Psoas muscle (tissue), 8 donors: Measurements from ENCODE around the gene ELOF1. TPM values are rescaled to one million over a fixed set of nuclear protein-coding genes. Genes with fewer than 3 reads are reported as not detected.

Source experiments
- ATAC-seq, 4 donors: fragments of 200-7000 bp; cut with Tn5 transposase; one replicate each; pipeline ENCODE4 v1.9.1; 2020; ENCODE audit warnings: moderate library complexity in 3 of 4, mild to moderate bottlenecking in 2 of 4
- DNase-seq, 2 donors: peaks; one replicate each; pipeline ENCODE4 v3.0.0-alpha.2; 2020
- H3K27ac ChIP-seq: fragments of 200-600 bp; one replicate; pipeline ENCODE4 v1.8.0; 2022
- H3K27me3 ChIP-seq, 3 donors: fragments of 200-600 bp in 1 of 3; one replicate each; pipeline versions ENCODE4 v1.6.1 to v1.8.0; 2013 to 2022; ENCODE audit warnings: low read length in 2 of 3, mild to moderate bottlenecking in 2 of 3, moderate library complexity in 1 of 3; ENCODE audit not compliant: insufficient read depth in 3 of 3
- H3K36me3 ChIP-seq, 2 donors: fragments of 200-600 bp in 1 of 2; one replicate each; pipeline versions ENCODE4 v1.6.1 to v1.8.0; 2013 to 2022; ENCODE audit warnings: low read depth in 1 of 2, mild to moderate bottlenecking in 1 of 2, moderate library complexity in 1 of 2; ENCODE audit not compliant: insufficient read depth in 1 of 2
- H3K4me1 ChIP-seq: fragments of 200-600 bp; one replicate; pipeline ENCODE4 v1.8.0; 2022
- H3K4me3 ChIP-seq: fragments of 200-600 bp; one replicate; pipeline ENCODE4 v1.8.0; 2022; ENCODE audit warnings: mild to moderate bottlenecking
- H3K9me3 ChIP-seq: fragments of 200-600 bp; one replicate; pipeline ENCODE4 v1.8.0; 2022
- CTCF ChIP-seq: fragments of 200-600 bp; IDR thresholded peaks from one replicate; pipeline ENCODE4 v1.8.0; 2022; ENCODE audit warnings: antibody characterized with exemption
- WGBS, 3 donors: extraction: QIAGEN DNeasy Blood & Tissue Kit; methylation state at CpG; one replicate each; pipeline versions ENCODE4 v1.1.6 to v1.1.7; 2013; 5-methylcytosine and 5-hydroxymethylcytosine counted together
- intact Hi-C, 2 donors: fragments of 100-400 bp; cut with DNase I; formaldehyde crosslinking; loops; one replicate each; pipeline versions ENCODE4 v1.11.0 to v1.14.2; 2022
- polyA plus RNA-seq, 3 donors: library from polyadenylated mRNA; stranded (reverse); fragments of 200-250 nt; gene quantifications; one replicate each; pipeline ENCODE4 v1.2.3, GENCODE V29; 2013
- total RNA-seq, 4 donors: library from RNA; stranded (reverse); fragmentation: NEBNext Ultra II Directional in 2 of 4; extraction: Animal tissue kit (Norgen Biotek cat#: 25700) in 2 of 4; gene quantifications; one replicate each; pipeline versions ENCODE4 v1.2.1 to v1.2.4, GENCODE V29; 2021 to 2023
- donor health status: healthy with polysubstance abuse.
- donor health status: DM: no; HTN: no; CAD: no; lungs with moderate emphysema.
- donor health status: Bipolar disorder and iron deficiency.
- donor health status: healthy.
- donor health status: DM: yes; HTN: yes; CAD: no.
- donor health status: DM: no; HTN: no; CAD: no.
- donor health status: DM: no; HTN: no; CAD: no.
- donor health status: DM: yes; HTN: yes; CAD: no.

Gene ELOF1
- total and polyA plus RNA-seq, 7 donors: 24.3 to 82.5 (median 47.3) TPM

GRCh38 chr19:11560404-11561051, 1.5 kb upstream of the ELOF1 start:
- Histone ChIP-seq H3K36me3 (peaks cover 0 to 6% of the 10 kb centered on the region in 2 donors), H3K9me3 (no peaks in the 10 kb centered on the region), H3K27me3 (no peaks in the 10 kb centered on the region), H3K4me3 (peak overlapping the region; percentile 85), H3K27ac (no peak overlapping the region), H3K4me1 (peaks cover 23% of the 10 kb centered on the region)
- intact Hi-C loops: no loop called here
- DNase-seq: no peak
- peak; percentile 50 for TF ChIP-seq CTCF
- peak in 2 of 4 donors; percentile 42 to 47 for ATAC-seq
- 16 to 24% (median 21%) methylated on average over 9 of the region's 9 CpGs for WGBS, 3 donors

- TF ChIP-seq CTCF: no peak
- no peaks in the 10 kb centered on the region for H3K27me3 ChIP-seq
- no peak overlapping the region for H3K4me3 ChIP-seq
- no peaks in the 10 kb centered on the region for H3K9me3 ChIP-seq
- H3K36me3 ChIP-seq: peaks cover 0 to 27% of the 10 kb centered on the region in 2 donors
- DNase-seq (no peak), ATAC-seq (no peak)
- H3K27ac ChIP-seq: no peak overlapping the region
- intact Hi-C loops: no loop called here
- 61 to 69% (median 66%) methylated on average over 4 of the region's 4 CpGs for WGBS, 3 donors
- H3K4me1 ChIP-seq: peaks cover 23% of the 10 kb centered on the region
Observed at GRCh38 chr19:11556634-11557420, 2.2 kb downstream of the ELOF1 start.

DNA sequence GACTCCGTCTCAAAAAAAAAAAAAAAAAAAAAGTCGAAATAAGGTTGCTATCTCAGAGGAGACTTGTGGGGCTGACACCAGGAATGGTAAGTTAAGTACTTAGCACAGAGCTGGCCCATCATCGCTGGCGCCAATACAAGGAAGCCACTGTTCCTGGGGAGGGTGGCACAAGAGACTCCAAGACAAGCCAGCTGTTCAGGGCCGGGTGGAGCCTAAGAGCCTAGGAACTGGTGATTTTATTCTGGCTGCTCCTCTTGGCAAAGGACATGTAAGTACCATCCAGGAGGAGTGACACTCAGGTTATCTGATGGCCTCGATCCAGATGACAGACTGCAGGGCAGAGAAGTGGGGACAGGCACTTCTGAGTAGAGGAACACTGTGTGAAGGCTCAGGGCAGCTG, 3.8 kb downstream of the ELOF1 start:
- H3K27me3 ChIP-seq: no peaks in the 10 kb centered on the region
- H3K4me1 ChIP-seq: peaks cover 18% of the 10 kb centered on the region
- ATAC-seq (no peak), DNase-seq (no peak)
- no peak overlapping the region for H3K27ac ChIP-seq
- H3K36me3 ChIP-seq: peaks cover 0 to 27% of the 10 kb centered on the region in 2 donors
- H3K9me3 ChIP-seq: no peaks in the 10 kb centered on the region
- intact Hi-C loops: no loop called here
- 59 to 85% (median 69%) methylated on average over 5 to 6 of the region's 6 CpGs for WGBS, 3 donors
- TF ChIP-seq CTCF: no peak
- no peak overlapping the region for H3K4me3 ChIP-seq

DNA sequence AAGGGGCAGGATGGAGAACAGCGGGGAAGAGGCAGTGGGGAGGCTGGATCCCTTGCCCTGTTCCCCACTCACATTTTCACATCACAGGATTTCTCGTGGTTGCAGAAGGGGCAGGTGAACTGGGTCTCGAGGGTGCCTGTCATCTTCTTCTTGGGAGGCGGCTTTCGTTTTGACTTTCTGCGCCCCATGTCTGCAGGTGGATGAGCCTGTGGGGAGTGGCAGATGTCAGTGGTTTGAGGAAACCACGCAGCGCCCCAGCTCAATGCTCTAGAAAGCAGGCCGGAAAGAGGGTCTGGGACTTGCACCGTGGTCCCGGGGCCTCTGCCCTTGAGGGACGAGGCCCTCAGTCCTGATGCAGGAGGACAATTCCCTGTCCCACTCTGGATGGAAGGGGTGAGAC, 4.9 kb downstream of the ELOF1 start:
- 90 to 93% (median 91%) methylated on average over 11 to 12 of the region's 12 CpGs for WGBS, 3 donors
- H3K9me3 ChIP-seq: no peaks in the 10 kb centered on the region
- DNase-seq (no peak), ATAC-seq (no peak)
- no peak overlapping the region for H3K4me3 ChIP-seq
- intact Hi-C loops: no loop called here
- H3K27ac ChIP-seq: no peak overlapping the region
- no peaks in the 10 kb centered on the region for H3K27me3 ChIP-seq
- no peak for TF ChIP-seq CTCF
- peaks cover 13% of the 10 kb centered on the region for H3K4me1 ChIP-seq
- H3K36me3 ChIP-seq: peaks cover 0 to 27% of the 10 kb centered on the region in 2 donors
